SK-N-SH treated with all-trans-retinoic acid at 6 μM for 48 hours (cell line): ENCODE results near the gene SFMBT2.

ENCODE experiments used
- ATAC-seq: fragments of 200-7000 bp; cut with Tn5 transposase; 3 replicates; pipeline ENCODE4 v1.9.1; 2020; ENCODE audit warnings: mild to moderate bottlenecking, moderate library complexity
- ARNTL ChIP-seq: fragments of 450-650 bp; formaldehyde crosslinking; IDR thresholded peaks from 2 replicates; pipeline ENCODE4 v1.5.0; 2020; ENCODE audit warnings: low read depth, mild to moderate bottlenecking, moderate library complexity, borderline replicate concordance
- BACH2 ChIP-seq: fragments of 250-450 bp; sonication (Bioruptor Pico); IDR thresholded peaks from 2 replicates; pipeline ENCODE4 v1.9.0; 2021; ENCODE audit warnings: mild to moderate bottlenecking, borderline replicate concordance
- CREB5 ChIP-seq: fragments of 250-450 bp; sonication (Bioruptor Pico); IDR thresholded peaks from 2 replicates; pipeline ENCODE4 v1.5.1; 2020; ENCODE audit warnings: low read depth, mild to moderate bottlenecking, moderate library complexity
- CSDC2 ChIP-seq: fragments of 250-450 bp; sonication (Bioruptor Pico); IDR thresholded peaks from 2 replicates; pipeline ENCODE4 v1.5.0; 2020; ENCODE audit warnings: mild to moderate bottlenecking, moderate library complexity
- ESRRG ChIP-seq: fragments of 250-450 bp; sonication (Bioruptor Pico); IDR thresholded peaks from 2 replicates; pipeline ENCODE4 v1.6.1; 2021; ENCODE audit warnings: mild to moderate bottlenecking
- GLIS3 ChIP-seq: fragments of 250-450 bp; sonication (Bioruptor Pico); IDR thresholded peaks from 2 replicates; pipeline ENCODE4 v1.5.0; 2020; ENCODE audit warnings: mild to moderate bottlenecking, moderate library complexity
- ISL1 ChIP-seq: fragments of 250-450 bp; sonication (Bioruptor Pico); IDR thresholded peaks from 2 replicates; pipeline ENCODE4 v2.1.2; 2022; ENCODE audit warnings: mild to moderate bottlenecking, moderate library complexity
- OSR1 ChIP-seq: fragments of 250-450 bp; sonication (Bioruptor Pico); IDR thresholded peaks from 2 replicates; pipeline ENCODE4 v1.8.0; 2022; ENCODE audit warnings: moderate library complexity, mild to moderate bottlenecking, inconsistent platforms
- PATZ1 ChIP-seq: fragments of 250-450 bp; sonication (Bioruptor Pico); IDR thresholded peaks from 2 replicates; pipeline ENCODE4 v1.8.0; 2020; ENCODE audit warnings: mild to moderate bottlenecking, moderate library complexity, borderline replicate concordance
- POU6F1 ChIP-seq: fragments of 250-450 bp; sonication (Bioruptor Pico); IDR thresholded peaks from 2 replicates; pipeline ENCODE4 v1.8.0; 2021; ENCODE audit warnings: low read depth, mild to moderate bottlenecking, moderate library complexity, borderline replicate concordance
- SNAI2 ChIP-seq: fragments of 250-450 bp; sonication (Bioruptor Pico); IDR thresholded peaks from 2 replicates; pipeline ENCODE4 v1.5.0; 2020; ENCODE audit warnings: mild to moderate bottlenecking, moderate library complexity
- TCF4 ChIP-seq: fragments of 250-450 bp; sonication (Bioruptor Pico); IDR thresholded peaks from 2 replicates; pipeline ENCODE4 v1.8.0; 2021; ENCODE audit warnings: mild to moderate bottlenecking, moderate library complexity, borderline replicate concordance
- ZC3H10 ChIP-seq: fragments of 250-450 bp; sonication (Bioruptor Pico); IDR thresholded peaks from 2 replicates; pipeline ENCODE4 v1.5.1; 2021; ENCODE audit warnings: mild to moderate bottlenecking, moderate library complexity
- ZFP3 ChIP-seq: fragments of 250-450 bp; sonication (Bioruptor Pico); IDR thresholded peaks from 2 replicates; pipeline ENCODE4 v1.5.0; 2020; ENCODE audit warnings: mild to moderate bottlenecking, moderate library complexity
- TF ChIP-seq, protein P1 (sequence below): fragments of 250-450 bp; sonication (Bioruptor Pico); IDR thresholded peaks from 2 replicates; pipeline ENCODE4 v1.5.0; 2020; ENCODE audit warnings: mild to moderate bottlenecking, moderate library complexity

Gene SFMBT2

DNA sequence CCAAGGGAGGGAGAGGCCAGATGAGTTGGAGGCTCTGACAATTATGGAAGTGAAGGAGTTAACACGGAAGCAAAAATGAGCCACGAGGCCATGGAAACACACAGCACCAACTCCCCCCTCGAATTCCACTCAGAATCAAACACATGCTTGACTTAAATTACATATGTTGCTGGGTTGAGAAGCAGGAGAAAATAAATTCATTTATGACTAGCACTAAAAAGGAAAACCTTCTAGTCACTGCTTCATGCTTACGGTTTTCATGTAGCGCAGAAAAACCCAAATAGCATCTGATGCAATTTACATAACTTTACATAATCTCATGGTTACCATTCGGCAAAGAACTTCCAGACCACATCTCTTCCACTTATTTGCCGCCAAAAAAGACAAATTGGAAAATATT, 51.5 kb downstream of the SFMBT2 start:
- no peak for TF ChIP-seq GLIS3
- TF ChIP-seq CSDC2 (CRISPR knock-in tag) = no peak
- no peak for TF ChIP-seq CREB5 (CRISPR knock-in tag)
- TF ChIP-seq OSR1 (CRISPR knock-in tag) = no peak
- TF ChIP-seq, protein P1, sequence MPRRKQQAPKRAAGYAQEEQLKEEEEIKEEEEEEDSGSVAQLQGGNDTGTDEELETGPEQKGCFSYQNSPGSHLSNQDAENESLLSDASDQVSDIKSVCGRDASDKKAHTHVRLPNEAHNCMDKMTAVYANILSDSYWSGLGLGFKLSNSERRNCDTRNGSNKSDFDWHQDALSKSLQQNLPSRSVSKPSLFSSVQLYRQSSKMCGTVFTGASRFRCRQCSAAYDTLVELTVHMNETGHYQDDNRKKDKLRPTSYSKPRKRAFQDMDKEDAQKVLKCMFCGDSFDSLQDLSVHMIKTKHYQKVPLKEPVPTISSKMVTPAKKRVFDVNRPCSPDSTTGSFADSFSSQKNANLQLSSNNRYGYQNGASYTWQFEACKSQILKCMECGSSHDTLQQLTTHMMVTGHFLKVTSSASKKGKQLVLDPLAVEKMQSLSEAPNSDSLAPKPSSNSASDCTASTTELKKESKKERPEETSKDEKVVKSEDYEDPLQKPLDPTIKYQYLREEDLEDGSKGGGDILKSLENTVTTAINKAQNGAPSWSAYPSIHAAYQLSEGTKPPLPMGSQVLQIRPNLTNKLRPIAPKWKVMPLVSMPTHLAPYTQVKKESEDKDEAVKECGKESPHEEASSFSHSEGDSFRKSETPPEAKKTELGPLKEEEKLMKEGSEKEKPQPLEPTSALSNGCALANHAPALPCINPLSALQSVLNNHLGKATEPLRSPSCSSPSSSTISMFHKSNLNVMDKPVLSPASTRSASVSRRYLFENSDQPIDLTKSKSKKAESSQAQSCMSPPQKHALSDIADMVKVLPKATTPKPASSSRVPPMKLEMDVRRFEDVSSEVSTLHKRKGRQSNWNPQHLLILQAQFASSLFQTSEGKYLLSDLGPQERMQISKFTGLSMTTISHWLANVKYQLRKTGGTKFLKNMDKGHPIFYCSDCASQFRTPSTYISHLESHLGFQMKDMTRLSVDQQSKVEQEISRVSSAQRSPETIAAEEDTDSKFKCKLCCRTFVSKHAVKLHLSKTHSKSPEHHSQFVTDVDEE (CRISPR knock-in tag) = no peak
- TF ChIP-seq ZC3H10 (CRISPR knock-in tag) = no peak
- no peak for TF ChIP-seq POU6F1 (CRISPR knock-in tag)
- no peak for TF ChIP-seq BACH2
- TF ChIP-seq PATZ1 (CRISPR knock-in tag) = no peak
- no peak for TF ChIP-seq ARNTL
- ATAC-seq = no peak

DNA sequence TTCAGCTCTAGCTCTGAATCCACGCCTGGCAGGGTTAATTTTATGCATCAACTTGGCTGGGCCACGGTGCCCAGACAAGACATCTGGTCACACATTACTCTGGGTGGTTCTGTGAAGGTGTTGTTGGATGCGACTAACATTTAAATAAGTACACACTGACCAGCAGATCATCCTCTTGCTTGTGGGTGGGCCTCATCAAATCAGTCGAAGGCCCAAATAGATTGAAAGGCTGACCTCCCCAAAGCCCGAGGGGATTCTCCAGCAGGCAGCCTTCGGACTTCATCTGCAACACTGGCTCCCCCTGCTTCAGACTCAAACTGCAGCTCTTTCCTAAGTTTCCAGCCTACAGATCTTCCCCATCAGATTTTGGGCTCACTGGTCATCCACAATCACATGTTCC, 53.6 kb downstream of the SFMBT2 start:
- ATAC-seq = no peak
- TF ChIP-seq ESRRG (CRISPR knock-in tag) (no peak), PATZ1 (CRISPR knock-in tag) (no peak), CSDC2 (CRISPR knock-in tag) (no peak), CREB5 (CRISPR knock-in tag) (no peak), BACH2 (no peak), POU6F1 (CRISPR knock-in tag) (no peak), ZFP3 (CRISPR knock-in tag) (no peak), SNAI2 (CRISPR knock-in tag) (no peak), GLIS3 (no peak), ISL1 (no peak), OSR1 (CRISPR knock-in tag) (no peak), TCF4 (CRISPR knock-in tag) (no peak)
- TF ChIP-seq, protein P1 (CRISPR knock-in tag) = no peak
